HG03571 (cell line): ENCODE measurements around the gene ADSS1.

Source experiments
- ATAC-seq: cut with Tn5 transposase; IDR thresholded peaks from one replicate; pipeline ENCODE4 v1.9.1; 2021; ENCODE audit not compliant: unreplicated experiment

Gene ADSS1

DNA sequence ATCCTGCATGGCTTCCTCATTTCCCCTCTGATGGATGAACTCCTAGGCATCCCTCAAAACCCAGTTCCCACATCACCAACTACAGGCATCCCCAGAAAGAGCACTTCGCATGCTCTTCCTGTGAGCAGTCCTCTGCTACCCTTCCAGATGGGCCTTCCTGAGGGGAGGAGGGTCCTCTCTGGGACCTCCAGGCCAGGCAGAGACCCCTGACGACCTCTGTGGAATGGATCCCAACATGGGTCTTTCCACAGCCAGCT lies 69.6 kb downstream of the ADSS1 start:
- no peak for ATAC-seq

DNA sequence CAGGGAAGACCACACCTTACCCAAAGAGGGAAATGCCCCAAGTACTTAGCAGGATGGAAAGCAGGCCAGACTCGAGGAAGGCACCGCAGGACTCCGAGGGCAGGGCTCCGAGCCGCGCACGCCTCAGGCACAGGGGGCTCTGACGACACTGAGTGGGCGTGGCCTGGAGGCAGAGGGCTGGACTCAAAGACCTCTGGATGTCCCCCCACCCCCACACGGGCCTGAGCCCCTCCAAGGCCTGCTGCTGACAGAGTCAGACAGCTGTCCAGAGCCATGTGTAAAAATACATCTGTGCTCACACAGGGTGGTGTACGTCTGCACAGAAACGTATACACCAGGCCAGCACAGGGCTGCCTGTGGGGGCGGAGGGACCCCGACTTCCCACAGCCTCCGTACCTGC lies 70.1 kb downstream of the ADSS1 start:
- no peak for ATAC-seq

- ATAC-seq = no peak
These were observed 70.6 kb downstream of the ADSS1 start for GRCh38 chr14:104794631-104794992.

GRCh38 chr14:104794993-104795780 lies 71.2 kb downstream of the ADSS1 start, which contains the start of gene AKT1:
TSS of gene AKT1 (minus strand) at chr14:104795748. CDS start at chr14:104792643, 3,105 bp downstream.
- ATAC-seq = no peak

- ATAC-seq = no peak
These were observed 72.0 kb downstream of the ADSS1 start for GRCh38 chr14:104795781-104796686.

- ATAC-seq = no peak
These were observed 72.7 kb downstream of the ADSS1 start for GRCh38 chr14:104796687-104797081.
